Measurements from ENCODE around the gene UGP2.

DNA sequence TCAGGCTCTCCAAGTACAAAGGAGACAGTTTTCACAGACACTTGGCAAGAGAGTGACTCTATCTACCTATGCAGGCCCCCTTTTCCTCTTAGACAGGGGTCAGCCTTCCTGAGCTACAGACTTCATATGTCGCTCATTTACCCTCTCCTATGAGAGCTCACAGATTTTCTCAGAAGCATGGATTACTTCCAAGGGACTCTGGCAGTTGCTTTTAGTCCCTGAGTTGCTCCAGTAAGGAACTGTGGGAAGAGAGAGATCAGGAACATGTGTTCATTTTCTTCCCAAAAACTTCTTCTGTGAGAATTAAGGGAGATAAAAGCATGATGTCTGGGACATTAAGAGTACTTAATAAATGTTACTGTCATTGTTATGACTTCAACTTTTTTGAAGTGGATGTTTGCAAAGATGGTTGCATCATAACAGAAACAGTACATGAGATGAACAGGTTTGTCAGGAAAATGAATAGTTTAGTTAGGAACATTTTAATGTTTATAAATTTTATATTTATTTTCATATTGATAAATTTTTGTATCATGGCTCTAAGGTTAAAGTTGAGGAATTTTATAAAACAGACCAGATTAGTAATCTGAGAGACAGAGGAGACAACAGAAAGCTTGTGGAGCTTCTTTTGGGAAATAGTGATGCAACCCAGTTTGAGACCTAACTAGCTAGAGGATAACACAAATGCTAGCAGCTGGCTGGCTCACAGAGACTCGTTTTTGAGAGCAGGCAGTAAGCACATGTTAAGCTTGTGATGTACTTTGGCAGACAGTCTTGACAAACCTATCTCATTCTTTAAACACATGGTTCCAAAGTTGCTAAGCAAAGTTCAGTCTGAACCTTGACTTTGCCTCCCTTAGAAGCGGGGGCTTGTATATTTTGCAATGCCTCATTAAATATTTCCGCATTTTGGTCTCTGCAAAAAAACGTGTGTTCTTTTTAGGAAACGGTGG is 21.7 kb upstream of the UGP2 start:
- TF ChIP-seq, protein P1, sequence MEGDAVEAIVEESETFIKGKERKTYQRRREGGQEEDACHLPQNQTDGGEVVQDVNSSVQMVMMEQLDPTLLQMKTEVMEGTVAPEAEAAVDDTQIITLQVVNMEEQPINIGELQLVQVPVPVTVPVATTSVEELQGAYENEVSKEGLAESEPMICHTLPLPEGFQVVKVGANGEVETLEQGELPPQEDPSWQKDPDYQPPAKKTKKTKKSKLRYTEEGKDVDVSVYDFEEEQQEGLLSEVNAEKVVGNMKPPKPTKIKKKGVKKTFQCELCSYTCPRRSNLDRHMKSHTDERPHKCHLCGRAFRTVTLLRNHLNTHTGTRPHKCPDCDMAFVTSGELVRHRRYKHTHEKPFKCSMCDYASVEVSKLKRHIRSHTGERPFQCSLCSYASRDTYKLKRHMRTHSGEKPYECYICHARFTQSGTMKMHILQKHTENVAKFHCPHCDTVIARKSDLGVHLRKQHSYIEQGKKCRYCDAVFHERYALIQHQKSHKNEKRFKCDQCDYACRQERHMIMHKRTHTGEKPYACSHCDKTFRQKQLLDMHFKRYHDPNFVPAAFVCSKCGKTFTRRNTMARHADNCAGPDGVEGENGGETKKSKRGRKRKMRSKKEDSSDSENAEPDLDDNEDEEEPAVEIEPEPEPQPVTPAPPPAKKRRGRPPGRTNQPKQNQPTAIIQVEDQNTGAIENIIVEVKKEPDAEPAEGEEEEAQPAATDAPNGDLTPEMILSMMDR (conservative IDR thresholded peaks at IDR 0.05; ENCODE audit: low read depth, low read length) = no peak
- no peak for TF ChIP-seq EZH2 (IDR thresholded peaks at IDR 0.05; ENCODE audit: low read length, unreplicated experiment)
- no peak for TF ChIP-seq EZH2phosphoT487 (IDR thresholded peaks at IDR 0.05; ENCODE audit: borderline replicate concordance, low read length)

Measured in PC-3 (cell line).